Left cardiac atrium (tissue), 4 donors: ENCODE results near the gene SETDB2. TPM values are rescaled to one million over a fixed set of nuclear protein-coding genes. Genes with fewer than 3 reads are reported as not detected.
"Not testable (repeated sequence)": the region's sequence is repeated elsewhere in the genome, so short reads cannot be mapped to it uniquely, and the experiment has no call there.

Source experiments
- ATAC-seq, 2 donors: fragments of 200-7000 bp; cut with Tn5 transposase; one replicate each; pipeline ENCODE4 v1.9.1; 2020; ENCODE audit warnings: mild to moderate bottlenecking in 2 of 2, moderate library complexity in 2 of 2
- DNase-seq: peaks from one replicate; pipeline ENCODE4 v3.0.0-alpha.2; 2020
- intact Hi-C, 2 donors: fragments of 100-400 bp; cut with DNase I; formaldehyde crosslinking; loops; one replicate each; pipeline versions ENCODE4 v1.14.1 to v1.15.1; 2022 to 2023
- total RNA-seq, 2 donors: library from RNA; stranded (reverse); fragmentation: NEBNext Ultra II Directional; extraction: Animal tissue kit (Norgen Biotek cat#: 25700); gene quantifications; one replicate each; pipeline ENCODE4 v1.2.1, GENCODE V29; 2021
- donor health status: DM: no; HTN: yes; CAD: no.
- donor health status: DM: no; HTN: yes; CAD: no; lungs with severe emphysema.
- donor health status: DM: yes; HTN: yes; CAD: no.
- donor health status: Dilated cardiomyopathy.

The SETDB2 gene
- total RNA-seq, 2 donors from 2014 or later: 12.8 to 13.5 TPM

GRCh38 chr13:49454388-49455006, 10.4 kb downstream of the SETDB2 start:
- no peak for DNase-seq
- ATAC-seq: no peak
- intact Hi-C loops: no loop called here

DNA sequence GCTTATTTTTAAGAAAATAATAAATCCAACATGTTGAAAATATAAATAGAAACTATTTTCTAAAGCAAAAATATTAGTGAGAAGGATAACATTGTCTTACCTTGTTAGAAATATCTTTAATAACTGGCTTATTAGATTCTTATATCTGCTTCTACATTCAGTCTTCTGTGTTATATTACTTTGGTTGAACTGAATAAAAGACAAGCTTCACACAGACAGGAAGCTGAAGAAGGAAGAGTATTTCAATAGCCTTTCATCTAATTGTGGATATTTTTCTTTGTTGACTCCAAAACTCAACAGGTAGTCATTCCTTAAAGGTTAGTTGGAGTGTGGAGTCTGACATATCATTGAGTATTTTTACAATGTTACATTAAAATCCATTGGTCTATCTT, 10.9 kb downstream of the SETDB2 start:
- no peak for DNase-seq
- intact Hi-C loops: no loop called here

DNA sequence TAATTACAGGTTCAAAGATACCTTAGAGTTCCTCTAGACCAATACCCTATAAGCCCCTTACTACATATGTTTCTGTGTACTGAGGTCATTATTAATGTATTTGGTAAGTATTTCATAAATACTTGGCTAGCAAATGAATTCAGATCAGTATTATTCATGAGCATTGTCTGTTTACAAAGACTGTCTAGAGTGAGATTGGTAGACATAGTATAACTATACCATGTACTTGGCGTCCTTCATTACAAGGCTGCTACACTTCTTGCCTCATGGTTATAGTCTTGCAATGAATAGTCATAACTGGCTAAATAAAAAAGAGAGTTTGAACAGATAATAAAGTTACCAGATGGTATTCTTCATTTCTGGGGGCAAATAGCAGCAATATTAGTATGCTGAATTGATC, 12.1 kb downstream of the SETDB2 start:
- ATAC-seq: no peak
- intact Hi-C loops: no loop called here
- DNase-seq: no peak

More for the DNA sequence above, 10.9 kb downstream of the SETDB2 start:
- no peak for ATAC-seq

DNA sequence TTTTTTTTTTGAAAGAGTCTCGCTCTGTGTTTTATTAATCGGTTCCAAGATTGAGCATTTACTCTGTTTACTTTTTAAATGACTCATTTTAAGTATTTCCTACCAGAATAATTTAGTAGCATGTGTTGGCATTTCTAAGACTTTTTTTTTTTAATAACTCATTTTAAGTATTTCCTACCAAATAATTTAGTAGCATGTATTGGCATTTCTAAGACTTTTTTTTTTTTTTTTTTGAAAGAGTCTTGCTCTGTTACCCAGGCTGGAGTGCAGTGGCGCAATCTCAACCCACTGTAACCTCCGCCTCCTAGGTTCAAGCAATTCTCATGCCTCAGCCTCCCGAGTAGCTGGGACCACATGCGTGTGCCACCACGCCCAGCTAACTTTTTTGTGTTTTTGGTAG, 13.1 kb downstream of the SETDB2 start:
- ATAC-seq (no peak), DNase-seq (no peak)
- intact Hi-C loops: no loop called here

DNA sequence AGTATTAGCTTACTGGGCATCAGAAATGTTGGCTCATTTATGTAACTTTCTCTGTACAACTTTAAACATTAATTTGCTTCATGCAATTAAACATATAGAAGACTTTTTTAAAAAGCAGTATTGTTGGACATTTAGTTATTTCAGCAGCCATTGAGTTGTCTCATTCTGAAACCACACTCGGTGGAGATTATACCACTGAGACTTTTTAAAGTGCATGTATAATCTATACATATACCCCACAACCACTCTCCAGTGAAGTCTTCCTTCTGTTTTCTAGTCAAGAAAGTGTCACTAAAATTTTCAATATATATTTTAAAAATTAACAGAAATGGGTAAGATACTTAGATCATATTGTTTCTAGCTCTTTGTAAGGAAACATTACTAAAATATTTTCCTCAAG, 15.5 kb downstream of the SETDB2 start:
- ATAC-seq: no peak
- no peak for DNase-seq
- intact Hi-C loops: no loop called here

- intact Hi-C loops: no loop called here
- DNase-seq: no peak
- no peak for ATAC-seq
Measured at GRCh38 chr13:49464085-49464484, 20.0 kb downstream of the SETDB2 start.

DNA sequence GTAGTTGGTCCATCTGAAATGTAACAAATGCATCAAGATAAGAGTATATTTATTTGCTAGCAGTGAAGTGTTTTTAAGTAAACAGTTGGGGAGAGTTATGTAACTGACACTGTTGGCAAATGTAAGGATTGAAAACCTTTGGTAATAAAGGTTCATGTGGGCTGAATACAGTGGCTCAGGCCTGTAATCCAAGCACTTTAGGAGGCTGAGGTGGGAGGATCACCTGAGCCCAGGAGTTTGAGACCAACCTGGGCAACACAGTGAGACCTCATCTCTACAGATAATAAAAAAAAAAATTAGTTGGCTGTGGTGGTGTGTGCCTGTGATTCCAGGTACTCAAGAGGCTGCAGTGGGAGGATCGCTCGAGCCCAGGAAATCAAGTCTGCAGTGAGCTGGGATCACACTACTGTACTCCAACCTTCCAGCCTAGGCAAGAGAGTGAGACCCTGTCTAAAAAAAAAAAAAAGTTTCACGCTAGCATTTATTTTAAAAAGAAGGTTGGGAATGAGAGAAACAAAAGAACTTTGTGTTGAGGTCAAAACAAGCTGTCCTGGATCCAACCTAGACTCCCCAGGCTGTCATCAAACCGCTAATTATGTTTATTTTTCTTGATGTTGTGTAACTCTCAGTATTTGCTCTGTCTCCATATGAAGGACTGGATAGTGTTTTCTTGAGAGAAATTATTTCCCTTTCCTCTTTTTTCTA, 20.7 kb downstream of the SETDB2 start:
- DNase-seq (no peak), ATAC-seq (peak in 1 of 2 donors; percentile 38)
- intact Hi-C loops: no loop called here

DNA sequence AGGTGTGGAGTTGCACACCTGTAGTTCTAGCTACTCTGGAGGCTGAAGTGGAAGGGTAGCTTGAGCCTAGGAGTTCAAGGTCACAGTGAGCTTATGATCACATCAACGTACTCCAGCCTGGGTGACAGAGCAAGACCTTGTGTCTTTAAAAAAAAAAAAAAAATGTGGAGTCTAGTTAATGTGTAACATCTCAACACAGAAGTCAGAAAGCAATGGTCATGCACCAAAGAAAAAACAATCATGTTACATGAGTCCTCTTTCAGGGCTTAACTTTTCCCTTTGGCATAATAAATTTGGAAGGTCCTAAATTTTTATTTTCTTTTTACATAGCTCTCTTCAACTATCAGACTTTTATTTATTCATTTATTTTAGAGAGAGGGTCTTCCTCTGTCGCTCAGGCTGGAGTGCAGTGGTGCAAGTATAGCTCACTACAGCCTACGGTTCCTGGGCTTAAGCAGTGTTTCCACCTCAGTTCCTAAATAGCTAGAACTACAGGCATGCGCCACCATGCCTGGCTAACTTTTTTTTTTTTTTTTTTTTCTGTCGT, 22.3 kb downstream of the SETDB2 start:
- DNase-seq: no peak

DNA sequence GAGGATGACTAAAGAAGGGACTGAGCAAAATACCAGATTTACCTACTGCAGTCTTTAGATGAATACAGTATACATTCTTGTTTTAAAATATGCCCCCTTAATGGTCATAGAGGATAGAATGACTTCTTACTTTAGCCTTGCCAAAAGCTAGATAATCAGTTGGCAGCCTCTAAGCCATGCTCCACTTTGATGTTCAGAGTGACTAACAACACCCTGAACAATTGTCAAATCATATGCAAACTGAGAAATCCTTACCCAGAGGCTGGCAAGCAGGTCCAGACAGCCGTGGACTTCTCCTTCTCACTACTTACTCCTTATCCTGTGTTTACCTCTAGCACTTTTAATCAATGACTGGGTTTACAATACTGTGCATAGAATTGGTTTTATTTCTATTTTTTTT, 28.1 kb downstream of the SETDB2 start:
- intact Hi-C loops: no loop called here
- ATAC-seq: peak in 1 of 2 donors; percentile 61

More for the DNA sequence above, 22.3 kb downstream of the SETDB2 start:
- no peak for ATAC-seq
- intact Hi-C loops: no loop called here

DNA sequence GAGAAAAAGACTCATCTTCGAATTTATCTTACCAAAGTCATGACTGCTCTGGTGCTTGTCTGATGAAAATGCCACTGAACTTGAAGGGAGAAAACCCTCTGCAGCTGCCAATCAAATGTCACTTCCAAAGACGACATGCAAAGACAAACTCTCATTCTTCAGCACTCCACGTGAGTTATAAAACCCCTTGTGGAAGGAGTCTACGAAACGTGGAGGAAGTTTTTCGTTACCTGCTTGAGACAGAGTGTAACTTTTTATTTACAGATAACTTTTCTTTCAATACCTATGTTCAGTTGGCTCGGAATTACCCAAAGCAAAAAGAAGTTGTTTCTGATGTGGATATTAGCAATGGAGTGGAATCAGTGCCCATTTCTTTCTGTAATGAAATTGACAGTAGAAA, 32.5 kb downstream of the SETDB2 start:
- DNase-seq: no peak
- no peak for ATAC-seq
- intact Hi-C loops: no loop called here

More for the DNA sequence above, 28.1 kb downstream of the SETDB2 start:
- DNase-seq: no peak

- ATAC-seq: no peak
- no peak for DNase-seq
- intact Hi-C loops: no loop called here
Measured at GRCh38 chr13:49481788-49482187, 37.7 kb downstream of the SETDB2 start.

DNA sequence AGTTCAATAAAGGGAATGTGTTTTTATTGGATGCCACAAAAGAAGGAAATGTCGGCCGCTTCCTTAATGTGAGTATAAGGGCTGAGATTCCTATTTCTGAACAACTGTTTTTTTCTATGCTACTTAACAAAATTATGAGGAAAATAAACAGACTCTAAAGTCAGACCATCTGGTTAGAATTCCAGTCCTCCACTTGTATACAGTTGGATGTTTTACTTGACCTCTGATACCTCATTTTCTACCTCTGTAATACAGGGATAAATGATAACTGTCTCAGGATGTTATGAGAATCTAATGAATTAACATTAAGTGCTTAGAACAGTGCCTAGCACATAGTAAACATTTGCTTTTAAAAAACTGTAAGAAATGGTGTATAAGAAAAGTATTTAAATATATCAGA, 44.5 kb downstream of the SETDB2 start:
- ATAC-seq: no peak
- no peak for DNase-seq
- intact Hi-C loops: no loop called here

DNA sequence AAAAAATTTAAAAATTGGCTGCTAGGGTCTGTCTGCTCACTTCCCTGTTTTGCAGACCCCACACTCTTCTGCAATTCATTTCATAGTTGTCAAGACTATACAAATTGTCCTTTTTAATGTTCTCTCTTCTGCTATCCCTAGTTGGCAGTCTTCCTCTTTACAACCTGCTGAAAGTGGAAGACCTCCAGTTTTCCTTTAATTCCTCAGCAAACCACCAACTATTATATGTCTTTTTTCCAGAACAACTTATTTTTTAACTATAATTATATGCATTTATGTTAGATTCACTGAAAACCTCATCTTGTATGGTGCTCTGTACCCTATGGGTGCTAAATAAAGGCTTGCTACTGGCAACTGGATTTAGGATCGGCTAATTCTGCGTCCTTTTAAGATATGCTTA, 50.6 kb downstream of the SETDB2 start:
- ATAC-seq (no peak), DNase-seq (no peak)
- intact Hi-C loops: no loop called here

GRCh38 chr13:49495783-49496762, 52.0 kb downstream of the SETDB2 start, which contains the start of gene PHF11:
TSS of gene PHF11 (plus strand) at chr13:49495953. CDS start at chr13:49496002, 49 bp downstream.
- ATAC-seq: peak; percentile 90 to 92
- peak; percentile 85 for DNase-seq
- intact Hi-C loops: no loop called here

GRCh38 chr13:49496837-49497236, 52.8 kb downstream of the SETDB2 start:
- intact Hi-C loops, DNase-seq, ATAC-seq: not testable (repeated sequence)

DNA sequence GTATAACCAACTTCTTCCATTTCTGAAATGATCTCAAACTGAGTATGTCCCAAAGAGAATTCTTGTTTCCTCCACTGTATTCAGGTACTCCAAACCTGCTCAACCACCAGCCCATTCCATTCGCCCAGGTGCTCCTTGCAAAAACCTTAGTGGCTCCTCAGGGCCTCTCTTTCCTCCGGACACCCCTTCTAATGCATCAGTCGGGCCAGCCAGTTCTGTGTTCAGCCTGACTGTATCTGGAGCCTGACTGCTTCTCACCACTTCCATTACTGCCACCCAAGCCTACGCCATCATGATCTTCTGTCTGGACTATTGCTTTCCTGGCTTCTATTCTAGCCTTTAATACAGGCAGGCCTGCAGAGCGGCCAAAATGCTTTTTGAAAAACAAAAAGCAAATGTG, 53.2 kb downstream of the SETDB2 start:
- intact Hi-C loops: no loop called here
- DNase-seq: no peak
- ATAC-seq: no peak

DNA sequence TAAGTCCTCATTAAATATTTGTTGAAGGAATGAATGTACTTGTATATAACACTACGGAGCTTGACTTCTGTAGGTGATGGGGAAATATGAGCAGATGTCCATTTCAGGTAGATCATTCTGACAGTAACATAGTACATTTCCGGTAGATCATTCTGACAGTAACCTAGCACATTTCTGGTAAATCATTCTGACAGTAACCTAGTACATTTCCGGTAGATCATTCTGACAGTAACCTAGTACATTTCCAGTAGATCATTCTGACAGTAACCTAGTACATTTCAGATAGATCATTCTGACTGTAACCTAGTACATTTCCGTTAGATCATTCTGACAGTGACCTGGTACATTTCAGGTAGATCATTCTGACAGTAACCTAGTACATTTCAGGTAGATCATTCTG, 54.1 kb downstream of the SETDB2 start:
- no peak for DNase-seq
- ATAC-seq: no peak
- intact Hi-C loops: no loop called here

DNA sequence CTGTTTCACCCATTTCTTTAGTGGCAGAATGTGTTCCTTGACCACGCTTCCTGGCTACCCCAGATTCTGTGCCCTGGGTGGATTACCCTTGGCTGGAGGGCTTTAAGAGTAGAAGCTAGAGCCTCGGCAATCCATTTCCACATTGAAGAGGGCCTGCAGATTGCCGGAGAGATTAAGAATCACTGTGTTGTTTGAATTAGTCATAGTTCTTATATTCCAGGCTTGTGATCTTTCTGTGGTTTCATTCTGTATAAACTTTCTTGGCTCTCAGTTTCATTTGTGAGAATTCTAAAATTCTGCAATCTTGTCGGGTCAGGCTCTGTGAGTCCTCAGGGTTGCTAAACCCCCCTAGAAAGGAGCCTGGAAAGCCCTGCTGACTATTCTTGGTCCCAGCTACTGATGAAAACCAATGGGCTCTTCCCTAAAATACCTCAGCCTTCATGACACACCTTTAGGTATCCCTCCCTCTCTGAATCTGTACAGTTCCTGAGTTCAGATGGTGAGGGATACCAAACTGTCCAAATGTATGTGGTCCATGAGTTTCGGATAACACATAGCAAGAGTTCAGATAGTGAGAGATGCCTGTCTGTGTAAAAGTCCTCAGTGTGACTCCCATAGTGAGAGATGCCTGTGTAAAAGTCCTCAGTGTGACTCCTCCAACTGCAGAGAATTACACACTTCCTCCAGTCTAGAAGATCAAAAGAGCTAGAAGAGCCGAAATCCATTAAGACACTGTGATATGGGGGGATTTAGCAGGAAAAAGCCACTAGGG, 56.0 kb downstream of the SETDB2 start:
- ATAC-seq (no peak), DNase-seq (no peak)
- intact Hi-C loops: no loop called here

GRCh38 chr13:49502954-49503353, 58.9 kb downstream of the SETDB2 start:
- ATAC-seq (peak; percentile 32 to 57), DNase-seq (peak; percentile 31)
- intact Hi-C loops: no loop called here
